Measurements from ENCODE around the gene EFTUD2. TPM values are rescaled to one million over a fixed set of nuclear protein-coding genes. Genes with fewer than 3 reads are reported as not detected.

The EFTUD2 gene
- total and polyA plus RNA-seq, 2 of the 8 experiments (the other 6 are each of a cell fraction or from before 2014, with no cell fraction given) = 118 to 195 TPM

DNA sequence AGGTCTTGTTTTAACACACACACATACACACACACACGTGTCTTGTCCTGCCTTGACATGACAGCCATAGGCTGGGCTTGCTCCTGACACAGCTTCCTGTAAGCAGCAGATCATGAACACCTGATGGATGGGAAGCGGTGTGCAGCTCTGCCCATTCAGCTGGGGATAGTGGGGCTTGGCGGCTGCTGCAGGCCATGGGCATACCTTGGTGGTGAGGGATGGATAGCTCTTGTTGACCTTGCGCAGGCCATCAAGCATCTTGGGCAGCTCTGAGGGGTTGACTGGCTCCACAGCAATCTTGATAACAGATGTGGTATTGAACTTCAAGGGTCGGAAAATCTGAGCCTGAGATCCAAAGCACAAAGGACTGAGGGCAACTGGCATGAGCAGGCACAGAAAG, 39.5 kb downstream of the EFTUD2 start (continued):
- TF ChIP-seq RFX5 (IDR thresholded peaks at IDR 0.05; ENCODE audit: borderline replicate concordance, low read depth, low read length) (no peak), POU5F1 (IDR thresholded peaks at IDR 0.05; ENCODE audit: low read depth, low read length) (no peak), KDM5A (IDR thresholded peaks at IDR 0.05; ENCODE audit: low read length) (no peak), JUND (IDR thresholded peaks at IDR 0.05; ENCODE audit: low read length) (no peak)
- TF ChIP-seq, protein P1, sequence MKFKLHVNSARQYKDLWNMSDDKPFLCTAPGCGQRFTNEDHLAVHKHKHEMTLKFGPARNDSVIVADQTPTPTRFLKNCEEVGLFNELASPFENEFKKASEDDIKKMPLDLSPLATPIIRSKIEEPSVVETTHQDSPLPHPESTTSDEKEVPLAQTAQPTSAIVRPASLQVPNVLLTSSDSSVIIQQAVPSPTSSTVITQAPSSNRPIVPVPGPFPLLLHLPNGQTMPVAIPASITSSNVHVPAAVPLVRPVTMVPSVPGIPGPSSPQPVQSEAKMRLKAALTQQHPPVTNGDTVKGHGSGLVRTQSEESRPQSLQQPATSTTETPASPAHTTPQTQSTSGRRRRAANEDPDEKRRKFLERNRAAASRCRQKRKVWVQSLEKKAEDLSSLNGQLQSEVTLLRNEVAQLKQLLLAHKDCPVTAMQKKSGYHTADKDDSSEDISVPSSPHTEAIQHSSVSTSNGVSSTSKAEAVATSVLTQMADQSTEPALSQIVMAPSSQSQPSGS (IDR thresholded peaks at IDR 0.05; ENCODE audit: low read length) = no peak
